ENCODE measurements around the gene ZNF521. TPM values are rescaled to one million over a fixed set of nuclear protein-coding genes. Genes with fewer than 3 reads are reported as not detected.

The ZNF521 gene
- total and polyA plus RNA-seq, 10 of the 15 experiments (the other 5 are each of a cell fraction or from before 2014, with no cell fraction given) = 0.02 to 0.05 (median 0.04) TPM; not detected in 6

DNA sequence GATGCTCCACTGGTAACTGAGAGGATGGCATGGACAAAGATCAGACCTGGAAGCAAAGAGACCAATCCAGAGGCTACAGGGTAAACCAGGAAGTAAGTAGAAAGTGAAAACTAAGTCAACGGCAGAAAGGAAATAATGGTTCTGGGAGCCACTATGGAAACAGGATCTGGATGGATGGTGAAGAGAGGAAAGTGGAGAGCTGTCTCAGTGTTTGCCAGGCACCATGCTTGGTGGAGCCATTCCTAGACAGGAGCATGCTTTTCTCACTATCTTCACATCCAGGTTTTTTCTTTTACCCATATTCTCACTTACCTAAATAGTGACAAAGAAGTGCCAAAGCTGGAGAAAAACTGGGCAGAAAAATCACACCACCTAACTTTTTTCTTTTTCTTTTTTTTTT is 22.2 kb downstream of the ZNF521 start (continued):
- TF ChIP-seq, protein P1, sequence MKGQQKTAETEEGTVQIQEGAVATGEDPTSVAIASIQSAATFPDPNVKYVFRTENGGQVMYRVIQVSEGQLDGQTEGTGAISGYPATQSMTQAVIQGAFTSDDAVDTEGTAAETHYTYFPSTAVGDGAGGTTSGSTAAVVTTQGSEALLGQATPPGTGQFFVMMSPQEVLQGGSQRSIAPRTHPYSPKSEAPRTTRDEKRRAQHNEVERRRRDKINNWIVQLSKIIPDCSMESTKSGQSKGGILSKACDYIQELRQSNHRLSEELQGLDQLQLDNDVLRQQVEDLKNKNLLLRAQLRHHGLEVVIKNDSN (IDR thresholded peaks at IDR 0.05; ENCODE audit: borderline replicate concordance, extremely low read length, insufficient read depth, low read depth, low read length) = no peak
- TF ChIP-seq SUZ12 (IDR thresholded peaks at IDR 0.05; ENCODE audit: unreplicated experiment) = no peak
- TF ChIP-seq SPI1 (IDR thresholded peaks at IDR 0.05; ENCODE audit: borderline replicate concordance, insufficient read depth, low read depth, low read length) = no peak
- TF ChIP-seq GABPA (IDR thresholded peaks at IDR 0.05; ENCODE audit: low read depth) = no peak

DNA sequence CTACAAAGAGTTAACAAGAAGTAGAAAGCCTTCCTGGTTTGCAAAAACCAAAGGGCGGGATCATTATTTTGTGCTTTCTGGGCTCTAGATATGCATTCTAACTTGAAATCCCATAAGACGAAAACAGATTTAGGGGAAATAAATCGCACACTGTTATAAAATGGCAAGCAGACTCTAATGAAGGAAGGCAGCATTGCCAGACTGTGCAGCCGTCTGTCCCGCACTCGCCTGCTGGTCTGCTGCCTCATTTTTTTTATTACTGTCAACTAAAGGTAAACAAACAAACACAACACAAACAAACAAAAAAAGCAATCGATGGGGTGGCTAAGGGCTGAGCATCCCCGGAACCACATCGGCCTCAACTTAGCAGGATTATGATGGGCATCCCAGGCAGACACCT is 24.4 kb downstream of the ZNF521 start:
- Histone ChIP-seq H3K4me3 (no peak overlapping the region), H2AFZ (ENCODE audit: control insufficient read depth, low read depth, low read length) (no peak overlapping the region), H3K4me2 (ENCODE audit: control insufficient read depth, insufficient read depth) (no peak overlapping the region), H3K27ac (ENCODE audit: control insufficient read depth, insufficient read depth) (no peak overlapping the region), H3K79me2 (ENCODE audit: control insufficient read depth, insufficient read depth, low read length) (no peaks in the 10 kb centered on the region), H3K4me1 (ENCODE audit: control insufficient read depth, insufficient read depth, low read length) (no peaks in the 10 kb centered on the region), H3K36me3 (ENCODE audit: control insufficient read depth in 2 of 2, insufficient read depth in 2 of 2, low read length in 1 of 2) (no peaks in the 10 kb centered on the region), H3K27me3 (replicated peaks in 1 of 2; ENCODE audit: control insufficient read depth in 2 of 2, insufficient read depth in 2 of 2, low read length in 1 of 2) (no peaks in the 10 kb centered on the region), H4K20me1 (ENCODE audit: control insufficient read depth, insufficient read depth) (no peaks in the 10 kb centered on the region), H3K9me3 (replicated peaks; ENCODE audit: control insufficient read depth, insufficient read depth, low read length) (no peaks in the 10 kb centered on the region), H3K9ac (ENCODE audit: control insufficient read depth, insufficient read depth, low read length) (no peak overlapping the region)
- POLR2A ChIA-PET = no interaction called here
- CTCF ChIA-PET = no interaction called here
- SMC1A ChIA-PET (ENCODE audit: uncharacterized antibody, unreplicated experiment) = no interaction called here
- no peak for ATAC-seq
- no peak for FAIRE-seq
- DNase-seq (ENCODE audit: low read depth, low spot score) = no peak
- RAD21 ChIA-PET (ENCODE audit: unreplicated experiment) = no interaction called here
- intact Hi-C loops (cut with micrococcal nuclease; ENCODE audit: unreplicated experiment) = no loop called here
- WGBS (ENCODE audit: insufficient coverage, insufficient replicate concordance, low lambda C conversion rate, missing lambda C conversion rate) = 18% methylated on average over 9 of the region's 9 CpGs
- no TSS peak for BruUV-seq (replicated peaks)
- no peak for TF ChIP-seq HDGF (IDR thresholded peaks at IDR 0.05)
- TF ChIP-seq ZNF274 (IDR thresholded peaks at IDR 0.05; ENCODE audit: insufficient read depth, insufficient read length) = no peak
- TF ChIP-seq, protein P2, sequence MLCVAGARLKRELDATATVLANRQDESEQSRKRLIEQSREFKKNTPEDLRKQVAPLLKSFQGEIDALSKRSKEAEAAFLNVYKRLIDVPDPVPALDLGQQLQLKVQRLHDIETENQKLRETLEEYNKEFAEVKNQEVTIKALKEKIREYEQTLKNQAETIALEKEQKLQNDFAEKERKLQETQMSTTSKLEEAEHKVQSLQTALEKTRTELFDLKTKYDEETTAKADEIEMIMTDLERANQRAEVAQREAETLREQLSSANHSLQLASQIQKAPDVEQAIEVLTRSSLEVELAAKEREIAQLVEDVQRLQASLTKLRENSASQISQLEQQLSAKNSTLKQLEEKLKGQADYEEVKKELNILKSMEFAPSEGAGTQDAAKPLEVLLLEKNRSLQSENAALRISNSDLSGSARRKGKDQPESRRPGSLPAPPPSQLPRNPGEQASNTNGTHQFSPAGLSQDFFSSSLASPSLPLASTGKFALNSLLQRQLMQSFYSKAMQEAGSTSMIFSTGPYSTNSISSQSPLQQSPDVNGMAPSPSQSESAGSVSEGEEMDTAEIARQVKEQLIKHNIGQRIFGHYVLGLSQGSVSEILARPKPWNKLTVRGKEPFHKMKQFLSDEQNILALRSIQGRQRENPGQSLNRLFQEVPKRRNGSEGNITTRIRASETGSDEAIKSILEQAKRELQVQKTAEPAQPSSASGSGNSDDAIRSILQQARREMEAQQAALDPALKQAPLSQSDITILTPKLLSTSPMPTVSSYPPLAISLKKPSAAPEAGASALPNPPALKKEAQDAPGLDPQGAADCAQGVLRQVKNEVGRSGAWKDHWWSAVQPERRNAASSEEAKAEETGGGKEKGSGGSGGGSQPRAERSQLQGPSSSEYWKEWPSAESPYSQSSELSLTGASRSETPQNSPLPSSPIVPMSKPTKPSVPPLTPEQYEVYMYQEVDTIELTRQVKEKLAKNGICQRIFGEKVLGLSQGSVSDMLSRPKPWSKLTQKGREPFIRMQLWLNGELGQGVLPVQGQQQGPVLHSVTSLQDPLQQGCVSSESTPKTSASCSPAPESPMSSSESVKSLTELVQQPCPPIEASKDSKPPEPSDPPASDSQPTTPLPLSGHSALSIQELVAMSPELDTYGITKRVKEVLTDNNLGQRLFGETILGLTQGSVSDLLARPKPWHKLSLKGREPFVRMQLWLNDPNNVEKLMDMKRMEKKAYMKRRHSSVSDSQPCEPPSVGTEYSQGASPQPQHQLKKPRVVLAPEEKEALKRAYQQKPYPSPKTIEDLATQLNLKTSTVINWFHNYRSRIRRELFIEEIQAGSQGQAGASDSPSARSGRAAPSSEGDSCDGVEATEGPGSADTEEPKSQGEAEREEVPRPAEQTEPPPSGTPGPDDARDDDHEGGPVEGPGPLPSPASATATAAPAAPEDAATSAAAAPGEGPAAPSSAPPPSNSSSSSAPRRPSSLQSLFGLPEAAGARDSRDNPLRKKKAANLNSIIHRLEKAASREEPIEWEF (IDR thresholded peaks at IDR 0.05; ENCODE audit: insufficient replicate concordance, low read depth, low read length) = no peak
- TF ChIP-seq RUNX3 (IDR thresholded peaks at IDR 0.05; ENCODE audit: low read length) = no peak
- TF ChIP-seq ZNF24 (IDR thresholded peaks at IDR 0.05) = no peak
- TF ChIP-seq TBL1XR1 (IDR thresholded peaks at IDR 0.05; ENCODE audit: low read depth, low read length) = no peak
- TF ChIP-seq CHD4 (IDR thresholded peaks at IDR 0.05) = no peak
- TF ChIP-seq EZH2 (IDR thresholded peaks at IDR 0.05; ENCODE audit: borderline replicate concordance, control insufficient read depth, low read depth, low read length) = no peak
- no peak for TF ChIP-seq RB1 (IDR thresholded peaks at IDR 0.05; ENCODE audit: borderline replicate concordance)
- TF ChIP-seq PAX5 (IDR thresholded peaks at IDR 0.05; ENCODE audit: borderline replicate concordance, low read depth, low read length) = no peak
- no peak for TF ChIP-seq RCOR1 (conservative IDR thresholded peaks at IDR 0.05; ENCODE audit: low read depth, low read length)
- in situ Hi-C loops (cut with MboI) = no loop called here
